HEK293 (cell line): ENCODE data around the gene PSMB11.

Experiments used
- CTCF ChIA-PET: fragments of 350-600 bp; formaldehyde crosslinking; extraction: SDS; loops from one replicate; lab custom pipeline; 2021; ENCODE audit warnings: antibody characterized with exemption; lab: Yijun Ruan, JAX
- POLR2A ChIA-PET: fragments of 300-600 bp; formaldehyde crosslinking; extraction: SDS; loops from one replicate; lab custom pipeline; 2020; ENCODE audit warnings: antibody characterized with exemption, inconsistent platforms; lab: Yijun Ruan, JAX
- H3K27ac ChIP-seq: fragments of 200-500 bp; sonication (Bioruptor generic); 2 replicates; pipeline ENCODE4 v1.5.1; 2014; ENCODE audit warnings: low read depth, low read length, control low read depth, inconsistent platforms; ENCODE audit errors: extremely low read depth
- H3K36me3 ChIP-seq, 2 experiments: fragments of 200-500 bp in 1 of 2; sonication (Bioruptor generic) in 1 of 2; 1 replicate in 1 of 2; 2 replicates in 1 of 2; pipeline ENCODE4 v1.5.1; 2014 to 2017; ENCODE audit warnings: inconsistent platforms in 2 of 2, low read length in 2 of 2; ENCODE audit not compliant: control insufficient read depth in 2 of 2, insufficient read depth in 1 of 2
- H3K4me1 ChIP-seq: fragments of 200-500 bp; sonication (Bioruptor generic); 2 replicates; pipeline ENCODE4 v1.5.1; 2014; ENCODE audit warnings: mild to moderate bottlenecking, low read length, inconsistent platforms; ENCODE audit not compliant: control insufficient read depth, insufficient read depth
- H3K4me3 ChIP-seq: 2 replicates; pipeline ENCODE4 v1.5.1; 2011; ENCODE audit warnings: low read depth, mild to moderate bottlenecking, control low read depth, low read length, moderate library complexity
- H3K9me3 ChIP-seq: fragments of 200-500 bp; sonication (Bioruptor generic); 2 replicates; pipeline ENCODE4 v1.5.1; 2014; ENCODE audit warnings: low read depth, low read length, inconsistent platforms; ENCODE audit not compliant: control insufficient read depth, insufficient read depth
- GFI1B ChIP-seq: fragments of 450-650 bp; formaldehyde crosslinking; IDR thresholded peaks from 2 replicates; pipeline ENCODE4 v1.5.1; 2016; ENCODE audit warnings: missing biosample characterization, missing genetic modification characterization
- REST ChIP-seq: fragments of 450-650 bp; formaldehyde crosslinking; IDR thresholded peaks from 2 replicates; pipeline ENCODE4 v1.5.1; 2016; ENCODE audit warnings: missing biosample characterization, missing genetic modification characterization
- ZBTB20 ChIP-seq: fragments of 450-650 bp; formaldehyde crosslinking; IDR thresholded peaks from 2 replicates; pipeline ENCODE4 v1.5.1; 2016; ENCODE audit warnings: missing biosample characterization, missing genetic modification characterization
- ZBTB7A ChIP-seq: fragments of 450-650 bp; formaldehyde crosslinking; IDR thresholded peaks from 2 replicates; pipeline ENCODE4 v1.5.1; 2016; ENCODE audit warnings: low read depth, missing biosample characterization, missing genetic modification characterization
- ZEB2 ChIP-seq: fragments of 450-650 bp; formaldehyde crosslinking; IDR thresholded peaks from 2 replicates; pipeline ENCODE4 v1.5.1; 2016; ENCODE audit warnings: missing biosample characterization, missing genetic modification characterization
- ZFHX2 ChIP-seq: fragments of 450-650 bp; formaldehyde crosslinking; conservative IDR thresholded peaks from 2 replicates; pipeline ENCODE4 v1.5.1; 2016; ENCODE audit warnings: missing biosample characterization, missing genetic modification characterization
- ZNF140 ChIP-seq: fragments of 450-650 bp; formaldehyde crosslinking; IDR thresholded peaks from 2 replicates; pipeline ENCODE4 v1.5.1; 2016; ENCODE audit warnings: missing biosample characterization, missing genetic modification characterization
- ZNF175 ChIP-seq: fragments of 450-650 bp; formaldehyde crosslinking; IDR thresholded peaks from 2 replicates; pipeline ENCODE4 v1.5.1; 2016; ENCODE audit warnings: missing biosample characterization, missing genetic modification characterization
- ZNF26 ChIP-seq: fragments of 450-650 bp; formaldehyde crosslinking; IDR thresholded peaks from 2 replicates; pipeline ENCODE4 v1.5.1; 2016; ENCODE audit warnings: missing biosample characterization, missing genetic modification characterization
- ZNF280D ChIP-seq: fragments of 450-650 bp; formaldehyde crosslinking; IDR thresholded peaks from 2 replicates; pipeline ENCODE4 v1.5.1; 2016; ENCODE audit warnings: missing biosample characterization, missing genetic modification characterization
- ZNF398 ChIP-seq: fragments of 450-650 bp; formaldehyde crosslinking; IDR thresholded peaks from 2 replicates; pipeline ENCODE4 v1.5.1; 2017; ENCODE audit warnings: missing biosample characterization, missing genetic modification characterization
- ZNF433 ChIP-seq: fragments of 450-650 bp; formaldehyde crosslinking; IDR thresholded peaks from 2 replicates; pipeline ENCODE4 v1.5.1; 2016; ENCODE audit warnings: missing biosample characterization, missing genetic modification characterization, low read depth
- ZNF560 ChIP-seq: fragments of 450-650 bp; formaldehyde crosslinking; IDR thresholded peaks from 2 replicates; pipeline ENCODE4 v1.5.1; 2017; ENCODE audit warnings: missing biosample characterization, missing genetic modification characterization, borderline replicate concordance
- ZNF707 ChIP-seq: fragments of 450-650 bp; formaldehyde crosslinking; IDR thresholded peaks from 2 replicates; pipeline ENCODE4 v1.5.1; 2016; ENCODE audit warnings: missing biosample characterization, missing genetic modification characterization

The PSMB11 gene

DNA sequence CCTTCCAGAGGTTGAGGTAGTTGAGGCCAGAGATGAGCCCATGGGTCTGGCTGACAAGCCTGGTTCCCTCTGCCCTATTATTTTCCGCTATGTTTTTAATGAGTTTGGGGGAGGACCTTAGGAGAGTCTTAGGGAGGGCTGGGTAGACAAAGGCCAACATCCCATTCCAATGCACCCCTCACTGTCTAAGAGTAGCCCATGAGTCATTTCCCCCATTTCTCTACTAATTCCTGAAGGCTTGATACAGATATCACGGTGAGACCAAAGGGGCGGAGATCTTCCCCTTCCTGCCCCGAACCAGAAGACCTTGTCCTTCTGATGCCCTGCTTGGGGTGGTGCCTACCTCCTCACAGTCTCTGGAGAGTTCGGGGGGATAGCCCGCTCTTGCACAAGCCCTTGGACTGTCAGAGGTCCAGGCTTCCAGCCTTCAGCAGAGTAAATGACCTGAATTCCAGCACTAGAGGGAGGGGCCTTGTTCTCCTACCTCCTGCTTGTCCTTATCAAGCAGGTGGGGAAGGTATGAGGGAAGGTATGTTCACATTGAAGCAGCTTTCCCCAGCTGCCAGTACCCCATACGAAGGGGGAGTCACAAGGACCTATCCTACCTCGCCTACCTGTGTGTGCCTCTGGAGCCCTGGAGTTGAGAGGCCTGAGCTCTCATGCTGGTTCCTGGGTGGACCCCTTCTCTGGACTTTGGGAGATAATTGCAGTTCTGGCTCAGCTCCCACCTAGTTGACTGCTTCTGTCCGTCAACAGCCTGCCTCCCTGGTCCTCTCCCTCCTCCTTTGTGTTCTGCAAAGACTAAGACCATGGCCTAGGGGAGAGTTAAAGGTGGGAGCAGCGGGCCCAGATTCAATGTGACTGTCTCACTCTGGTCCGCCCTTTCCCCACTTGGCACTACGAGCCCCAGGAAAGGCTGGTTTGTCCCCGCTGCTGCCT lies 3.7 kb downstream of the PSMB11 start:
- CTCF ChIA-PET: interaction anchor here (0.6 to 2.0 kb wide), 6 partner anchors 9 to 31 kb away, joined by 3 to 6 read pairs (median 4); partner anchors contain the start of gene CDH24
- Histone ChIP-seq H3K27ac (no peak overlapping the region), H3K9me3 (no peaks in the 10 kb centered on the region), H3K4me3 (no peak overlapping the region), H3K36me3 (peaks cover 0 to 20% of the 10 kb centered on the region in 2 experiments; a peak in 1 of 3 replicates), H3K4me1 (no peaks in the 10 kb centered on the region)
- TF ChIP-seq ZNF140 (tag by site-specific recombination) (no peak), ZBTB20 (tag by site-specific recombination) (peak; percentile 83), ZFHX2 (no peak), ZNF175 (tag by site-specific recombination) (no peak), ZNF433 (tag by site-specific recombination) (no peak), GFI1B (tag by site-specific recombination) (no peak), REST (tag by site-specific recombination) (no peak), ZNF707 (tag by site-specific recombination) (no peak), ZNF560 (tag by site-specific recombination) (no peak), ZNF398 (tag by site-specific recombination) (peak; percentile 50), ZBTB7A (tag by site-specific recombination) (no peak), ZEB2 (no peak), ZNF280D (tag by site-specific recombination) (no peak), ZNF26 (tag by site-specific recombination) (no peak)
- POLR2A ChIA-PET: no interaction called here
